Pons (tissue), 1 donor: ENCODE results near the gene SARS2.
"Not testable (repeated sequence)": the region's sequence is repeated elsewhere in the genome, so short reads cannot be mapped to it uniquely, and the experiment has no call there.

Source experiments
- DNase-seq: peaks from one replicate; pipeline ENCODE4 v3.0.0-alpha.2; 2016; ENCODE audit warnings: low spot score

The SARS2 gene

DNA sequence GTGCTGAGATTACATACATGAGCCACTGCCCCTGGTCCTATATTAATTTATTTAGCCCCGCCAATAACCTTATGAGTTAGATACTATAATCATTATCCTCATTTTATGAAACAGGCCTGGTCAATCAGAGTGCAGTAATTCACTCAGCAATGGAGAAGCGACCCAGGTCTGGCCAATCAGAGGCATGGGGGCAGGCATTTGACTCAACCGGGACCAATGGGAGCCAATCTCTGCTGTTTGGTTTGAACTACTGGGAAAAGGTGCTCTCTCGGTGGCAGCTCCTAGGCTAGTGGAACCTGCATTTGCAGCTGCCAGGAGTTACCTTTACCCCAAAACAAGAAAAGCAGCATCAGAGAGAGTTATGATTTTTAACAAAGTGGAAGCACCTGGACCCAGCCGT, 37.7 kb downstream of the SARS2 start:
- no peak for DNase-seq

DNA sequence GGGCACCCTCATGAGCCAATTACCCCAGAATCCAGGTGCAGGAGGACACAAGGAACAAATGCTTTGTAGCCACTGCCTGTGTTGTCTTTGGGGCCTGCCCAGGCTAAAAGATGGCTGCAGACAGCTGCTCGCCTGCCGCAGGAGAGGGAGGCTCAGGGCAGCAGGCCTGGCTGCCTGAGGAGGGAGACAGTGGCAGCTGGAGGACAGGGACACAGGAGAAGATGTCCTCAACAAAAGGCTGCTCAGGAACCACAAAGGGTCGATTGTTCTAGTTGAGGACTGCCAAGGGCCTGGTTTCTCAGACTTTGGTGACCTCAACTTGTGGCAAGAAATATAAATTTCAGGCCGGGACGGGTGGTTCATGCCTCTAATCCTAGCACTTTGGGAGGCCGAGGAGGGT, 38.8 kb downstream of the SARS2 start:
- DNase-seq, result peak; percentile 91

DNA sequence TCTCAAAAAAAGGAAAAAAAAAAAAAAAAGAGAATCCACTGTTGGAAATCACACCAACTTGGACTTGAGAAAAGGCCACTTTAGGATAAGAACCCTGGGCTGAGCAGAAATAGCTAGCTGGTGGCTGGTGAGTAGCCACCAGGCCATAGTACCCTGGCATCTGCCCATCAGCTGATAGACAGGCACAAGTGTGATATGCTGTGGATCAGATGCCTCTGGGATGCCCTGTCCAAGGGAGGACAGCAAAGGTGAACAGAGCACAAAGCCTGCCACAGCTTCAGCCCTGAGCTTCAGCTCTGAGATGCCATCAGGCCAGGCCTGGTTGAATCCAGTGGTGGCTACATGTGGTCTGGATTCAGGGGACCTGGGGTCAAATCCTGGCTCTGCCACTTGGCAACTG, 39.9 kb downstream of the SARS2 start:
- no peak for DNase-seq

DNA sequence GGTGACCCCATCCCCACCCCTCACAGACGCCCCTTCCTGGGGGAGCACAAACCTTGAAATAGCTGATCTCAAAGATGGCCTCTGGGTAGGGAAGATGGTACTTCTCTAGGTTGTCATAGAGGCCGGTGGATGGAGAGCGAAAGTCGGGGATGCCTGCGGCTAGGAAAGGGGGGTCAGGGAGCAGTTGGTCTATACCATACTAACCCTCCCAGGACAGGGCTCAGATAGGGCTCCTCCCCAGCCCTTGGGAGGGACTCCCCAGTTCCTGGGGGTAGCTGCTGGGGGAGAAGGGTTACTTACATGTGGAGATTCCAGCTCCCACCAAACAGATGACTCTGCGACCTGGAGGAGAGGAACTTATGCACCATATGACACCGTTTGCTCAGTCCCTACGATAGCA, 40.8 kb downstream of the SARS2 start:
- DNase-seq, result no peak

DNA sequence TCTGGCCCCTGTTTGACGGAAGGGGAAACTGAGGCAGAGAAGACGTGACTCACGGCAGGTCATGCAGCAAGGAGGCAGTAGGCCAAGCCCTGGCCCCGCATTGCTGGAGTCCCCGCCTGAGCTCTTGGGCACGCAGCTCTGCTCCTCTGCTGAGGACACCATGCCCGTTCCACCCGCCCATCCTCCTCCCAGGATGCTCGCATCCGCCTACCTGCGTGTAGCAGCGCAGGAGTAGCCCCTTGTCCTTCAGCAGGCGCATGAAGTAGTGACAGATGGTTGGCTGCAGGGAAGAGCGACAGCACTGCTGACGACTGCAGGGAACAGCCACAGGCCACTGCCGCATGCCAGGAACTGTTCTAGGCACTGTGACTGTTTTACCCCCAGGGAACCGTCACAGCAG, 41.7 kb downstream of the SARS2 start:
- DNase-seq, result no peak

DNA sequence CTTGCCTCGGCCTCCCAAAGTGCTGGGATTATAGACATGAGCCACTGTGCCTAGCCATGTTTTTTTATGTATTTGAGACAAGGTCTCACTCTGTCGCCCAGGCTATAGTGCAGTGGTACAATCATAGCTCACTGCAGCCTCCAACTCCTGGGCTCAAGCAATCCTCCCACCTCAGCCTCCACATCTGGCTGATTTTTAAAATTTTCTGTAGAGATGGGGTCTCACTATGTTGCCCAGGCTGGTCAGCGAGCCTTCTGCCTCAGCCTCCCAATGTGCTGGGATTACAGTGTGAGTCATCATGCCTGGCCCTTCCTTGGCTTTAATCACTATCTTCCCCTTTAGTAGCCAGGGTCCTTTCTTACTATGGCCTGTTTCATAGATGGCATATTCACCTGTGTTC, 45.9 kb downstream of the SARS2 start:
- not testable (repeated sequence) for DNase-seq

DNA sequence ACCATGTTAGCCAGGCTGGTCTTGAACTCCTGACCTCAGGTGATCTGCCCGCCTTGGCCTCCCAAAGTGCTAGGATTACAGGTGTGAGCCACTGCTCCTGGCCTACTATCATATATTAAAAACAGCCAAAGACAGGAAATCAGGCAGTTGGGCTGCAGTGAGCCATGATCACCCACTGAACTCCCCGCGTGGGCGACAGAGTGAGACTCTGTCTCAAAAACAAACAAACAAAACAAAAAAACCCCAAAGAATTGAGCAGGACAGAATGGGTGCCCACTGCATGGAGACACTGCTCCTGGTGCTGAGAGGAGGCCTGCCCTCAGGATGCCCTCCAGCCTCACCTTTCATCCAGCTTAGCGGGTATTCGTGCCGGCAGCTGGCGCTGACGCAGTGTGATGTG, 47.3 kb downstream of the SARS2 start:
- no peak for DNase-seq

DNA sequence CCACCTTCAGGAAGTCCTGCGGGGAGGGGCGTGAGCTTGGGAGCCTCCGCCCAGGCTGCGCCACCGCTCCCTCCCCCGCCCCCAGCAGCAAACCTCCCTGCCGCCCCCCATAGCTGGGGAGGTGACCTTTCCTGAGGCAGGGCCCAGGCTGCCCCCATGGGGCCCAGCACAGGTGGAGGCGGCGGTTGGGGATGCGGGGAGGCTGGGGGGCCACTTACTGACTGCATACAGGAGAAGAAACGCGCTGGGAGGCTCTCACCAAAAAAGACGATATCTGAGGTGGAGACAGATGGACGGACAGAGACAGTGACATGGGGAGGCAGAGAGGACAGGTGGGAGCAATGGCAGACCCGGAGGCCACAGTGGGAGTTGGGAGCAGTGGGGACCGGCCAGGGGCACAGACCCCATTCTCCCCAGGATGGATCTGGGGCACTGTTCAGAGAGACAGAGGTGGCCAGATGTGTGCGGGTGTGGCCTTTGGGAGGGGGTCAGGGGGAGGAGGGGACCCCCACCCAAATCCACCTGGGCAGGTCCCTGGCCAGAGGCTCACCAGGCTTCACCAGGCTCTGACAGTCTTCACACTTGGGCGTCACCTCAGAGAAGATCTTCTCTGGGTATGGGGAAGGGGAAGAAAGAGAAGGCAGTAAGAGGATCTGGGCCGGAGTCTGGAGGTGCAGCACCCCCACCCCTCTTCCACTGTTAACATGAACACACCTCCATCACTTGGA, 49.5 kb downstream of the SARS2 start:
- DNase-seq, result no peak

DNA sequence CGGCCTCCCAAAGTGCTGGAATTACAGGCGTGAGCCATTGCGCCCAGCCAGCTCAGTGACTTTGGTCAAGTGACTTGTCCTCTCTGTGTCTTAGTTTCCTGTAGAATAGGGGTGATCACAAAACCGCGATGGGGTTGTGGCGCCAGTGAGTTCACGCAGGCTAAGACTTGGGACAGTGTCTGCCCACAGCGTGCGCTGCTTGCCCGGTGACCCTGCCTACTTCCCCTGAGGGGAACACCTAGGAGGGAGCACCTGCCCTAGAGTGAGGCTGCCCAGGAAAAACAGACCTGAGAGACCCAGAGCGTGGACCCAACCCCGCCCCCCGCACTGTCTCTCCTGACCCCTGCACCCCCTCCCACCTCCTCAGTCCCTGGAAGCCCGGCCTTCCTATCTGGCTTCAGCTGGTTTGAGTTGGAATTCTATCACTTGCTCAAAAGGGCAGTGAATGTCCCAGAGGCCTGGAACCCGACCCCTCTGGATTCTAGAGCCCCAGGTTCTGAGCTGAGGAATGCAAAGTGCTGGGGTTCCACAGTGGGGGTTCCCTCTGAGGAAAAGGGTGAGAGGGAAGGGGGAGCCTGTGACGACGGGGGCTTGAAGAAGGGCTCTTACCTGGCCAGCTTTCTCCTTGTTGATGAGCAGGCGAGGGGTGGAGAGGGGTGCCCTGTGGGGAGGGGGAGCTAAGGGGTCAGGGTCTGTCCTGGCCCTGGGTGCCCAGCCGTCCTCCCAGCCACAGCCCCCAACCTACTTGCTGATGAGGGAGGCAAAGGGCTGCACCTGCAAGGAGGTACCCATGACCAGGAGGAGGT, 50.3 kb downstream of the SARS2 start:
- DNase-seq, result no peak

DNA sequence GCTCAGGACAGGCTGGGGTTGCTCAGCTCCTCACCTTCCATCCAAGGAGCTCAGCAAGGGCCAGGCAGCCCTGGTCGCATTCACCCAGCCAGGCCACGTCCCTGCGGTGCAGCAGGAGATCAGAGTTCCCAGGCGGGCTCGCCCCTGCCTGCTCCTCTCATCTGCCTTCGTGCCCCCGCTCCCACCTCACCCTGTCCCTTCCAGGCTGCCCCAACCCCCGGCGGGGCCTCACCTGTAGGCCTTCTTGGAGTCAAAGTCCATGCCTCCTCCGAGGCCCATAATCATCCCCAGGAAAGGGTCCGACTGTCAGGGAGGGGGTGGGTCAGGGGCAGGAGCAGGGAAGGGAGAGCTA, 51.2 kb downstream of the SARS2 start:
- DNase-seq, result no peak

DNA sequence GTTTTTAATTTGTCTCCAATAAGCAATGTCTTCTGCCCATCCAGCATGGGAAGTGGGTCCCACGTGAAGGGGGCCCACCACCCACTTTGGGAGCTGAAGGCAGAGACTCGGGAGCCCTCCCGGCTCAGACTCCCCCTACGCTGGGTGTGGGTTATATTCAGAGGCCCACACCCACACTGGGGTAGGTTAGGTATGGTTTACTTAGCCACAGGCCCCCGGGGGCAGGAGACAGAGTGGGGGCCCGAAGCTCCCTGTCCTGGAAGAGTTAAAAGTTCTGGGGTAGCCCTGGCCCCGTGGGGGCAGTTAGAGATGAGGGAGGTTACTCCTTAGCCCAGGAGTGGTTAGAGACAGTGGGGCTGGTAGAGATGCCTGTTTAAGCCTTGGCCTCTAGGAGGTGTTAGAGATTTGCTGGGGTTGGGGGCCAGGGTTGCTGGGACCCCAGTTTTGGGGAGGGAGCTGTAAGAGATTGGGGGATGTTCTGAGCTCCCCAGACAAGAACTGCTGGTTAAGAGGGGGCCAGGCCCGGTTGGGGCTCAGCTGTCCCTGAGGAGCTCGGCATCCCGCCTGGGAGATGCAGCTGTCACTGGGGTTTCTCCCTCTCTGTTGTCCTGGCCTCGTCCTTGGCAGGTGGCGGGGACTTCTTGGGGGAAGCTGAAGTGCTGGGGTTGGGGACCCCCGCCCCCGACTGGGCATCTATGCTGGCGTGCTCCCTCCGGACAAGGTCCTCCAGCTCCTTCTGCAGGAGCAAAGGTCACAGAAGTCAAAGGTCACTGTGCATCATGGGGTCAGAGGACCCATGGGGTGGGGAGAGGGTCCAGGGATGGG, 51.8 kb downstream of the SARS2 start:
- no peak for DNase-seq

DNA sequence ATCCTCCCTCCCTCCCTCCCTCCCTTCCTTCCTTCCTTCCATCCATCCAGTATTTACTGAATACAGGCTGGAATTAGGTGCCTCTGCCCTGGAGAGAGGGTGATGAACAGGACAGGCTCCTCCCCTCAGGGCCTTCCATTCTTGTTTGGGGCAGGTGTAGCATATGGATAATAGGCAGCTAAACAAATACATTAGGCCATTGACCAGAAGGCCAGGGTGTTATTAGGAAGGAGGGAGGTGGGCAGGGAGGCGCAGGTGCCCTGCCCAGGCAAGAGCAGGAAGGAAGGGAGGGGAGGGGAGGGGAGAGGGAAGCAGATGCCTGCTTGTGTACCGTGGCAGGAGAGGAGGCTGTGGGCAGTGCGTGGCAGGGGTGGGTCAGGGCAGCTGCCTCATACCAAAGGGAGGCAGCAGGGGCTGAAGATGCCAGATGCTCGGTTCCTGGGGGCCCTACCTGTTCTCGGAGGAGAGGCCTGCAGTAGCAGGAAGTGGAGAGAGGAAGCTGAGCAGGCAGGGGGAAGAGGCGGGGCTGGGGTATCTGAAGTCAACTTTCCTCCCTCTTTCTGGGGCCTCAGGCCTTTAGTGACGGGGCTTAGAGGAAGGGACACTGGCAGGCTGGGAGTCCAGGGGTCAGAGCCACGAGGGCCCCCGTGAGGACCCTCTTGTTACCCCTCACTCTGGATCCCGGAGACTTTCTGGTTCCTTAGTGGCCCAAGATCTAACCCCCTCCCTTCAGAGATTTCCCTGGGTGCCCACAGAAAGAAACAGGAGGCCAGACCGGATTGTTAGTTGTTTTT, 52.6 kb downstream of the SARS2 start, which contains the start of gene RINL:
Gene RINL (minus strand): TSS at position 495 of the 794 bp plus-strand sequence. CDS start 1,533 bp downstream, outside the sequence.
- DNase-seq, result no peak

DNA sequence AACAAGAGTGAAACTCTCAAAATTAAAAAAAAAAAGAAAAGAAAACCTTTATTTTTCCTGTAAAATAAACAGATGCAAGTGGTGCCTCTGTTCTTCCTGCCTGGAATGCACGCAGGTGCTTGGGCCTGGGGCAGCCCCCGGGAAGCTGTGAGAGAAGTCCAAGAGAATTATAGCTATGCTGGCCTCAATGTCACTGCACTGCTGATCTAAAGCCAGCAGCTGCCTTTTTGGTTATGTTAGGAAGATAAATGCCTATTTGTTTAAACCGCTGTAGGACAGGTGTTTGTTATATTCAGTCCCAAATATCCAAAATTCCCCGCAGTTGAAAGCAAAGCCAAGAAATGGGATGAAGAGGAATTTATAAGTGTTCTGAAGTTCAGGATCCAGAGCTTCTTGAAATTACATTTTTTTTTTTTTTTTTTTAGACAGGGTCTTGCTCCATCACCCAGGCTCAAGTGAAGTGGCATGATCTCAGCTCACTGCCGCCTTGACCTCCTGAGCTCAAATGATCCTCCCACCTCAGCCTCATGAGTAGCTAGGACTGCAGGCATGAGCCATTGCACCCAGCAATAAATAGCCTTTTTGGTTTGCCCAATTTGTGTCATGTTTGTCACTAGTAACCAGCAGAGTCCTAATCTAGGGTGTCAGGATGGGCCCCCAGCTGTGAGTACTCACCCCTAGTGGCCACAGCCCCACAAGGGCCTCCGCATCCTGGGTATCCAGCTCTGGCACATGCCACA, 54.7 kb downstream of the SARS2 start:
- DNase-seq, result no peak

DNA sequence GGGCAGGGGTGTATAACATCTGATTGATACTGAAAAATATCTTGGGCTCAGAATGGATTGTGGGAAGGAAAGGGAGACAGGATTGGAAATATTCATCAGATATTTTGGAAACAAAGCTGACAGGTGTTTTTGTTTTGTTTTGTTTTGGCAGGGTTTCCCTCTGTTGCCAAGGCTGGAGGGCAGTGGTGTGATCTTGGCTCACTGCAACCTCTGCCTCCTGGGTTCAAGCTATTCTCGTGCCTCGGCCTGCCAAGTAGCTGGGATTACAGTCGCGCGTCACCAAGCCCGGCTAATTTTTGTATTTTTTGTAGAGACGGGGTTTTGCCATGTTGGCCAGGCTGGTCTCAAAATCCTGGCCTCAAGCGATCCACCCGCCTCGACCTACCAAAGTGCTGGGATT, 57.2 kb downstream of the SARS2 start:
- not testable (repeated sequence) for DNase-seq

DNA sequence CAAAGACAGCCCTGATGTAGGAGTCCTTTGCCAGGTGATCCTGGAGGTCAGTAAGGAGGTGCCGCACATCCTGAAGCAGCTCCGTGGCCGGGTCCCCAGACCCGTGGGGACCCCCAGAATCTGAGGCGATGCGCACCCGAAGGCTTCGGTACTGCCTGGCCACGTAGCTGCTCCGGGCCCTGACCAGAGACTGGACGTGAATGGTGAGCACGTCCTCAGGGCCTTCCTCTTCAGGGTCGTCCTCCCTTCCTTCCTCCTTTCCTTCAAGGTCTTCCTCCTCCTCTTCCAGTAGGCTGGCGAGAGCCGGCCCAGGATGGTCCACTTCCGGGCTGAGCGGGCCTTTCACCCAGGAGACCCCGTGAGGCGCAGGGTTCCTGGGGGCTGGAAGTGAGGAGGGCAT, 60.0 kb downstream of the SARS2 start:
- DNase-seq, result no peak

DNA sequence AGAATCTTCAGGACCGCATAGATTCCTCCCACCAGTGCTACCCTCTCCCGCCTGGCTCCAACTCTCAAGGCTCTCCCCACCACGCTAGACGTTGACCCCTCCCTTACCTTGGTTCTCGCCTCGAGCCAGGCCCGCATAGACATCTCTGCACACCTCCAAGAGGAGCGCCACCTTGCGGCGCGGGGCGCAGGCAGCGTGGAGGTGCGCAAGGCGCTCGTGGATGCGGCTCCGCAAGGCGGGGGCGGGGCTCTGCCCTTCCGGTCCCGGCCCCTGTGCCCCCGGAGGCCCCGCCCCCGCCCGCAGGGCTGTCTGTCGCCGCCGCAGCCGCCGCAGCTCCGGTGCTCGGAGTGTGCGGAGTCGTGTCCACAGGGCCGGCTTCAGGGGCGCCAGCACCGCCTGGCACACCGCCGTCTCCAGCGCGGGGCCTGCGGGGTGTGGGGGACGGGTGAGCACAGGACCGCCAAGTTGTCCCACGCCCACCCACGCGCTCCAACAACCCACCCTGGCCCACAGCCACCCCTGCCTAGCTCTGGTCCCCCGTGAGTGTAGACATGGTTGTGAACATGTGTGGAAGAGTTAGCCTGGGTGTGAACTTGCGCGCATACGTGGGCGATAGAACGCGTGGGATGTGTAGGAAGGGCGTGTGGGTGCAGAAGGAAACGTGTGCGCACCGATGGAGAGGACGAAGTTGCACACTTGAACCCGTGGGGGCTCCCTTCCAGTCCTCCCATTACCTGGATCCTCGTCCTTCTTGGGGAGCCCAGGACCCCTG, 60.5 kb downstream of the SARS2 start:
- peak; percentile 67 for DNase-seq

DNA sequence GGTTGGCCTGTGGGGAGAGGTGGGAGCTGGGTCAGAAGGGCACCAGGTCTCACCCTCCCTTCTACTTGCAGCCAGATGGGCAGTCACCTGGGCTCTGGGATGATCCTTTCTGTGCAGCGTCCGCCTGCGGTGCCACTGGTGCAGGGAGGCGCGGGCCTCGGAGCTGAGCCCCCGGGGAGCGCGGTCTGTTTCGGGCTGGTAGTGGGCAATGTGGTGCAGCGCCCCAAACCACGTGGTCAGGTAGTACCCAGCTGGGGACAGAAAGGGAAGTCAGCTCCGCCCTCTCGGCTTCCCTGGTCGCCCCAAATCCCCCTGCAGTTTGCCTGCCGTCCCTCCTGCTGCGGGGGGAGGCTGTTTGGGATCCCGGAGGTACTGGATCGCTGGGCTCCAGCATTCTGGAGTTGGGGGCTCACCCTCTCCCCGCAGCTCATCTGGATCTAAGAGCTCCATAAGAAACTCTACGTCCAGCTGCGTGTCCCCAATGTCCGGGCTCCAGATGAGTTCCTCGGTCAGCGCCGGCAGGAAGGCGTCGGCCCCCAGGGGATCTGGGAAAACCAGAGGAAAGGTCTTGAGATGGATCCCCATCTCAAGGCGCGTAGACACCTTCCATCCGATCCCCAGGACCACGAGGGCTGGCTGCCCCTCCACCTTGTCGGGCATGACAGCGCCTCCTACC, 61.3 kb downstream of the SARS2 start:
- DNase-seq, result no peak

DNA sequence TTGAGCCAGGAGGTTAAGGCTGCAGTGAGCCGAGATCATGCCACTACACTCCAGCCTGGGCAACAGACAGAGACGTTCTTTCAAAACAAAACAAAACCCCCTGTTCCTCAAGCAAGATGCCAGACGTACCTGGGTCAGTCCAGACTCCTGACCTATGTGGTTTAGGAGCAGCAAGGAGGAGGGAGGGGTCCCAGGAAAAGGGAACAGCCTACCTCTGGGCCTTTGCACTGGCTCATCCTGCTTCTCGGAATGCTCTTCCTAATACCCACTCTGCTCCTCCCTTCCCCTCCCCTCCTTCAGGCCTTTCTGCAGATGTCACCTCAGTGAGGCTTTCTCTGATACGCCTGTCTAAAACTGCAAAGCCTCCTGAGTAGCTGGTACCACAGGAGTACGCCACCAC, 62.0 kb downstream of the SARS2 start:
- no peak for DNase-seq

DNA sequence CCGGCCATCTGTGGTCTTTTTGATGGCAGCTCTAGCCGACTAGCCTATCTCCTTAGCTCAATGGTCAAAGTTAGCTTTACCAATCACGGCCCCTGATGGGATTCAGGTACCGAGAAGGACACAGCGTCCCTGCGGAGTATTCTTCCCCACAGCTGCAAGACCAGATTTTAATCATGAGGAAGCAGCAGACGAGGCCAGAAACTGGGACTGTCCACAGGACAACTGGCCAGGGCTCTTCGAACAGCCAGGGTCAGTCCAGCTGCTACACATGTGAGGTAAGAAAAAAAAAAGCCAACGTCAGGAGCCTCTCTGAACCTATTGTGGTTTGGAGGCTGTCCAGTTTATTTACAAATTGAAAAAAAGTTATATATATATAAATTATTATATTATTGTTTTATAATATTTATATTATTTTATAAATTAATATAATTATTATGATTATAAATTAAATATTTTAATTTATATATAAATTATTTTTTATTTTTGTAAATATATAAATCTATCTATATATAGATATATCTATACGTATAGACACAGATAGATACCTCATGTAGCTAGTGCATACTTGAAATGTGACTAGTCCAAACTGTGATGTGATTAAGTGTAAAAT, 63.3 kb downstream of the SARS2 start:
- DNase-seq, result no peak
